ENCODE data around the gene AOPEP. TPM values are rescaled to one million over a fixed set of nuclear protein-coding genes. Genes with fewer than 3 reads are reported as not detected.

The AOPEP gene
- total and polyA plus RNA-seq, 2 of the 13 experiments (the other 11 are each of a cell fraction or from before 2014, with no cell fraction given): 22.2 to 41.6 TPM

DNA sequence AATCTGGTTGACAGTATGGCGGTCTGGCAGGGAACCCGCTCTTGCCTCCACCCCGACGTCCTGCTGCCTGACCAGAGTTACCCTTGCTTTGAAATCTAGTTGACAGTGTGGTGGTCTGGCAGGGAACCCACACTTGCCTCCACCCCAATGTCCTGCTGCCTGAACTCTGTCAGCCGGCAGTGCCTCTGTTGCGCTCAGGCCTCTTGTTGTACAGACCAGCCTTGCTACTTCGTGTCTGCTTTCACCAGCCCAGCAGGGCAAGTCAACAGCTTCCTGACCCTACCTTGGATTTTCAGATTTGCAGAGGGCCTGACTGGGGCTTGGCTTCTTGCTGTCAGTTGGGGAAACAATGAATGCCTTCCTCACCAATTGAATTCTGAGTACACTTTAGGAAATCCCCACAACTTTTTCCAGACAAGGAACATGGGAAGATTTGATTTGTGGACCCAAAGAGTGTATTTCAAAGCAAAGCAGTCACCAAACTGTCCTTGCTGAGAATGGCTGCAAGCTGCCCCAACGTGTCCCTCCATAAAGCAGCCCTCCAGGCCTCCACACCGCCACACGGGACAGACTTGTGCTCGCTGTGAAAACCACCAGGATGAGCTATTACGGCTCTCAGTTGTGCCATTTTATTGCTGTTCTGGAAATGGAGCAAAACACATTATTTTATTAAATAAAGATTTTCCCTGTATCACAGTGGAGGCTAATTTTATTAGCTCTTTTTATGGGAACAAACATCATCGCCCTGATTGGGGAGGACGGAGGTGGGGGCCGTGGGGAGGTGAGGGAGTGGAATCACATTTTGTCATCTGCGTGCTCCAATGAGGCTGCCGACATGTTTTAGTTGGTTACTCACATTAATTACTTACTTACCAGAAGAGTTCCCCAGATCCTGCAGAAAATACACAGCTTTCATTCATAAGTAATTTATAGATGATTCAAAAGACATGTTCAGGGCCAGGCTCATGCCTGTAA, 189.3 kb downstream of the AOPEP start (continued):
- TF ChIP-seq, protein P1, sequence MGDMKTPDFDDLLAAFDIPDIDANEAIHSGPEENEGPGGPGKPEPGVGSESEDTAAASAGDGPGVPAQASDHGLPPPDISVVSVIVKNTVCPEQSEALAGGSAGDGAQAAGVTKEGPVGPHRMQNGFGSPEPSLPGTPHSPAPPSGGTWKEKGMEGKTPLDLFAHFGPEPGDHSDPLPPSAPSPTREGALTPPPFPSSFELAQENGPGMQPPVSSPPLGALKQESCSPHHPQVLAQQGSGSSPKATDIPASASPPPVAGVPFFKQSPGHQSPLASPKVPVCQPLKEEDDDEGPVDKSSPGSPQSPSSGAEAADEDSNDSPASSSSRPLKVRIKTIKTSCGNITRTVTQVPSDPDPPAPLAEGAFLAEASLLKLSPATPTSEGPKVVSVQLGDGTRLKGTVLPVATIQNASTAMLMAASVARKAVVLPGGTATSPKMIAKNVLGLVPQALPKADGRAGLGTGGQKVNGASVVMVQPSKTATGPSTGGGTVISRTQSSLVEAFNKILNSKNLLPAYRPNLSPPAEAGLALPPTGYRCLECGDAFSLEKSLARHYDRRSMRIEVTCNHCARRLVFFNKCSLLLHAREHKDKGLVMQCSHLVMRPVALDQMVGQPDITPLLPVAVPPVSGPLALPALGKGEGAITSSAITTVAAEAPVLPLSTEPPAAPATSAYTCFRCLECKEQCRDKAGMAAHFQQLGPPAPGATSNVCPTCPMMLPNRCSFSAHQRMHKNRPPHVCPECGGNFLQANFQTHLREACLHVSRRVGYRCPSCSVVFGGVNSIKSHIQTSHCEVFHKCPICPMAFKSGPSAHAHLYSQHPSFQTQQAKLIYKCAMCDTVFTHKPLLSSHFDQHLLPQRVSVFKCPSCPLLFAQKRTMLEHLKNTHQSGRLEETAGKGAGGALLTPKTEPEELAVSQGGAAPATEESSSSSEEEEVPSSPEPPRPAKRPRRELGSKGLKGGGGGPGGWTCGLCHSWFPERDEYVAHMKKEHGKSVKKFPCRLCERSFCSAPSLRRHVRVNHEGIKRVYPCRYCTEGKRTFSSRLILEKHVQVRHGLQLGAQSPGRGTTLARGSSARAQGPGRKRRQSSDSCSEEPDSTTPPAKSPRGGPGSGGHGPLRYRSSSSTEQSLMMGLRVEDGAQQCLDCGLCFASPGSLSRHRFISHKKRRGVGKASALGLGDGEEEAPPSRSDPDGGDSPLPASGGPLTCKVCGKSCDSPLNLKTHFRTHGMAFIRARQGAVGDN (CRISPR knock-in tag; IDR thresholded peaks at IDR 0.05): peak; percentile 19; the same call in 1 of the 2 replicates
- TF ChIP-seq, protein P2, sequence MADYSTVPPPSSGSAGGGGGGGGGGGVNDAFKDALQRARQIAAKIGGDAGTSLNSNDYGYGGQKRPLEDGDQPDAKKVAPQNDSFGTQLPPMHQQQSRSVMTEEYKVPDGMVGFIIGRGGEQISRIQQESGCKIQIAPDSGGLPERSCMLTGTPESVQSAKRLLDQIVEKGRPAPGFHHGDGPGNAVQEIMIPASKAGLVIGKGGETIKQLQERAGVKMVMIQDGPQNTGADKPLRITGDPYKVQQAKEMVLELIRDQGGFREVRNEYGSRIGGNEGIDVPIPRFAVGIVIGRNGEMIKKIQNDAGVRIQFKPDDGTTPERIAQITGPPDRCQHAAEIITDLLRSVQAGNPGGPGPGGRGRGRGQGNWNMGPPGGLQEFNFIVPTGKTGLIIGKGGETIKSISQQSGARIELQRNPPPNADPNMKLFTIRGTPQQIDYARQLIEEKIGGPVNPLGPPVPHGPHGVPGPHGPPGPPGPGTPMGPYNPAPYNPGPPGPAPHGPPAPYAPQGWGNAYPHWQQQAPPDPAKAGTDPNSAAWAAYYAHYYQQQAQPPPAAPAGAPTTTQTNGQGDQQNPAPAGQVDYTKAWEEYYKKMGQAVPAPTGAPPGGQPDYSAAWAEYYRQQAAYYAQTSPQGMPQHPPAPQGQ (CRISPR knock-in tag; IDR thresholded peaks at IDR 0.05; ENCODE audit: borderline replicate concordance): no peak
- no peak for TF ChIP-seq SYNCRIP (IDR thresholded peaks at IDR 0.05; ENCODE audit: insufficient read depth, low read depth, low read length)

DNA sequence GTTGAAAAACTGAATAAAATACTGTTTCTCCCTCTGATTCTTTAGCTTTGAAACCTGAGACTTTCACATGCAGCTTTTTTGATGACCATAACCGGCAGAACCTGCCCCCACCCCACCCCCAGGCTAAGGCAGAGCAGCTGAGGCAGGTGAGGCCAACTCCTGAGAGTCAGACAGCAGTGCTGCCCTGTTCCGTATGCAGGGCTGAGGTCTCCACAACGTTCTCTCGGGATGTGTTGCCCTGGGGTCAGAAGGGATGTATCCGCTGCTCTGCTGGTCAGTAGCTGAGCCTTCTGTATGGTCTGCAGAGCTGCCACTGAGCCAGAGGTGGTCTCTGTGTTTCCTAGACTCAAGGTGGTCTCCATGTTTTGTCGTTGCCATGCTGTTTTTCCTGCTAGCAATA, 190.5 kb downstream of the AOPEP start:
- POLR2A ChIA-PET: no interaction called here

More for the DNA sequence above, 190.5 kb downstream of the AOPEP start:
- Histone ChIP-seq H3K36me3 (replicated peaks in 1 of 2; ENCODE audit: control insufficient read depth in 1 of 2, insufficient read depth in 2 of 2, low read length in 2 of 2) (no peaks in the 10 kb centered on the region), H4K20me1 (ENCODE audit: insufficient read depth, low read length) (no peaks in the 10 kb centered on the region), H3K4me1 (ENCODE audit: insufficient read depth, low read length) (peaks cover 80% of the 10 kb centered on the region), H3K9ac (ENCODE audit: insufficient read depth, low read depth, low read length) (no peak overlapping the region), H3K79me2 (ENCODE audit: insufficient read depth, low read length) (no peaks in the 10 kb centered on the region), H3K4me2 (ENCODE audit: low read depth, low read length) (no peak overlapping the region), H3K27me3 (ENCODE audit: control insufficient read depth in 1 of 2, insufficient read depth in 2 of 2, low read length in 2 of 2) (no peaks in the 10 kb centered on the region), H3K27ac (ENCODE audit: extremely low read length, insufficient read depth, low read length) (no peak overlapping the region), H2AFZ (ENCODE audit: low read length) (no peak overlapping the region), H3K4me3 (replicated peaks in 1 of 3; ENCODE audit: insufficient read depth in 1 of 3, low read depth in 2 of 3, low read length in 3 of 3) (no peak overlapping the region), H3K9me3 (ENCODE audit: low read length) (no peaks in the 10 kb centered on the region)
- no peak for ATAC-seq
- TF ChIP-seq ZBTB38 (CRISPR knock-in tag; IDR thresholded peaks at IDR 0.05) (peak; percentile 46; the same call in 1 of the 2 replicates), ONECUT2 (CRISPR knock-in tag; IDR thresholded peaks at IDR 0.05) (no peak), SRSF9 (IDR thresholded peaks at IDR 0.05; ENCODE audit: borderline replicate concordance, insufficient read depth, low read depth, low read length, poor library complexity, severe bottlenecking) (no peak)
- TF ChIP-seq, protein P1 (CRISPR knock-in tag; IDR thresholded peaks at IDR 0.05): peak; percentile 21
- WGBS (ENCODE audit: low lambda C conversion rate): 89% methylated on average over 5 of the region's 6 CpGs
- no peak for FAIRE-seq
- in situ Hi-C loops (cut with HindIII; ENCODE audit: extremely low pct_ligation_motif_present, low pct_unique_long_range_greater_than_20kb): loop anchor here (10.0 kb wide), 1 partner anchor 132 kb away; no protein-coding TSS in a partner anchor
- no peak for DNase-seq (ENCODE audit: low spot score)
- intact Hi-C loops (cut with micrococcal nuclease; ENCODE audit: unreplicated experiment): no loop called here
- no TSS peak for BruUV-seq (replicated peaks)
- CTCF ChIA-PET (ENCODE audit: low intra/inter-chr PET ratio, low total read pairs): no interaction called here
